Measurements from ENCODE around the gene PRKACA.
A peak's percentile ranks its signal among the peaks of the same experiment; 100 is the strongest.
"Not testable (repeated sequence)": the region's sequence is repeated elsewhere in the genome, so short reads cannot be mapped to it uniquely, and the experiment has no call there.

Gene PRKACA

GRCh38 chr19:14149509-14149994 lies 32.0 kb upstream of the PRKACA start:
- Histone ChIP-seq H3K27ac (peak overlapping the region in 20 of 21 experiments; percentile 42 to 89 (median 78)), H3K4me3 (peak overlapping the region in 5 of 7 experiments; percentile 0 to 22 (median 16))

- Histone ChIP-seq H3K27ac (peak overlapping the region in 20 of 21 experiments; percentile 37 to 89 (median 78)), H3K4me3 (peak overlapping the region in 1 of 7 experiments; percentile 22)
These were observed 31.3 kb upstream of the PRKACA start for GRCh38 chr19:14148751-14149410.

GRCh38 chr19:14147797-14148605 lies 30.4 kb upstream of the PRKACA start:
- Histone ChIP-seq H3K27ac (peak overlapping the region in 18 of 21 experiments; percentile 40 to 89 (median 78)), H3K4me3 (no peak overlapping the region)

- no peak overlapping the region for H3K4me3 ChIP-seq
- peak overlapping the region in 1 of 21 experiments; percentile 80 for H3K27ac ChIP-seq
These were observed 29.2 kb upstream of the PRKACA start for GRCh38 chr19:14146789-14147216.

GRCh38 chr19:14146169-14146568 lies 28.6 kb upstream of the PRKACA start:
- not testable (repeated sequence) for H3K27ac ChIP-seq

GRCh38 chr19:14145381-14145780 lies 27.8 kb upstream of the PRKACA start:
- H3K27ac ChIP-seq = no peak overlapping the region
- no peak overlapping the region for H3K4me3 ChIP-seq

More at GRCh38 chr19:14146169-14146568, 28.6 kb upstream of the PRKACA start:
- not testable (repeated sequence) for H3K4me3 ChIP-seq

GRCh38 chr19:14142262-14143190 lies 25.0 kb upstream of the PRKACA start:
- Histone ChIP-seq H3K27ac (no peak overlapping the region), H3K4me3 (no peak overlapping the region)

GRCh38 chr19:14141041-14141440 lies 23.5 kb upstream of the PRKACA start:
- H3K27ac ChIP-seq = no peak overlapping the region
- H3K4me3 ChIP-seq = no peak overlapping the region

- Histone ChIP-seq H3K4me3 (no peak overlapping the region), H3K27ac (peak overlapping the region in 4 of 21 experiments; percentile 9 to 55 (median 26))
These were observed 22.4 kb upstream of the PRKACA start for GRCh38 chr19:14139944-14140343.

GRCh38 chr19:14138576-14139265 lies 21.2 kb upstream of the PRKACA start:
- no peak overlapping the region for H3K4me3 ChIP-seq
- peak overlapping the region in 4 of 21 experiments; percentile 1 to 94 (median 11) for H3K27ac ChIP-seq

GRCh38 chr19:14136509-14137281 lies 19.1 kb upstream of the PRKACA start, which contains the start of gene ASF1B:
TSS of gene ASF1B (minus strand) at chr19:14136589. CDS start at chr19:14136456, 133 bp downstream.
- peak within 1 kb of the TSS; percentile 62 to 92 (median 82) for H3K4me3 ChIP-seq
- H3K27ac ChIP-seq = peak within 1 kb of the TSS; percentile 49 to 95 (median 90)

- Histone ChIP-seq H3K27ac (peak overlapping the region in 15 of 21 experiments; percentile 19 to 94 (median 62)), H3K4me3 (peak overlapping the region; percentile 62 to 92 (median 82))
These were observed 18.5 kb upstream of the PRKACA start for GRCh38 chr19:14135985-14136508.

- H3K27ac ChIP-seq = no peak overlapping the region
- H3K4me3 ChIP-seq = peak overlapping the region in 2 of 7 experiments; percentile 66 to 82
These were observed 17.8 kb upstream of the PRKACA start for GRCh38 chr19:14135355-14135754.

GRCh38 chr19:14127929-14128509 lies 10.5 kb upstream of the PRKACA start:
- no peak overlapping the region for H3K4me3 ChIP-seq
- H3K27ac ChIP-seq = peak overlapping the region in 2 of 21 experiments; percentile 16 to 22

- Histone ChIP-seq H3K4me3 (no peak overlapping the region), H3K27ac (no peak overlapping the region)
These were observed 9.6 kb upstream of the PRKACA start for GRCh38 chr19:14127176-14127575.

GRCh38 chr19:14122924-14123323 lies 5.4 kb upstream of the PRKACA start:
- no peak overlapping the region for H3K27ac ChIP-seq
- H3K4me3 ChIP-seq = no peak overlapping the region

- no peak overlapping the region for H3K4me3 ChIP-seq
- peak overlapping the region in 12 of 21 experiments; percentile 88 to 98 (median 94) for H3K27ac ChIP-seq
These were observed 2.9 kb upstream of the PRKACA start for GRCh38 chr19:14120497-14120780.

All from skin epidermis (tissue), 12 donors.